Effector CD8-positive, alpha-beta T cell (primary cell): ENCODE results near the gene ELAPOR1.

ENCODE experiments used
- DNase-seq: peaks from one replicate; lab custom pipeline; 2025; lab: John Stamatoyannopoulos, UW

ELAPOR1 gene

DNA sequence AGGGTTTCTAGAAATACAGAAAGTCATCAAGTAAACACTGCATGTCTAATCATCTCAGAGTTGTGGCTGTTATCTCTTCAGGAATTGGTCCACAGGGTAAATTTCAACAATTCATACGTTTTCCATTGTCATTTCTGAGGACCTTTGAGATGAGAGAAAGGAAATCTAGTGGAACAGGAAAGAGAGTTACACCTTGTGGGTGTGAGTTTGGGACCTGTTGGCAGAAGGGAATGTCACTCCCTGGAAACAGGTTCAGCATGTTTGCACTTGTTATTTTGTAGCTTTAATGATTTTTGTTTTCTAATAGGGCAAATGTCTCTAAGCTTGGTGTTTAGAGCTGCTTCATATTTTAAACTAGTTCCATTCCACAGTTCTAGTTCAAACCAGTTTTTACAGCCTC lies 17.8 kb upstream of the ELAPOR1 start:
- no peak for DNase-seq

DNA sequence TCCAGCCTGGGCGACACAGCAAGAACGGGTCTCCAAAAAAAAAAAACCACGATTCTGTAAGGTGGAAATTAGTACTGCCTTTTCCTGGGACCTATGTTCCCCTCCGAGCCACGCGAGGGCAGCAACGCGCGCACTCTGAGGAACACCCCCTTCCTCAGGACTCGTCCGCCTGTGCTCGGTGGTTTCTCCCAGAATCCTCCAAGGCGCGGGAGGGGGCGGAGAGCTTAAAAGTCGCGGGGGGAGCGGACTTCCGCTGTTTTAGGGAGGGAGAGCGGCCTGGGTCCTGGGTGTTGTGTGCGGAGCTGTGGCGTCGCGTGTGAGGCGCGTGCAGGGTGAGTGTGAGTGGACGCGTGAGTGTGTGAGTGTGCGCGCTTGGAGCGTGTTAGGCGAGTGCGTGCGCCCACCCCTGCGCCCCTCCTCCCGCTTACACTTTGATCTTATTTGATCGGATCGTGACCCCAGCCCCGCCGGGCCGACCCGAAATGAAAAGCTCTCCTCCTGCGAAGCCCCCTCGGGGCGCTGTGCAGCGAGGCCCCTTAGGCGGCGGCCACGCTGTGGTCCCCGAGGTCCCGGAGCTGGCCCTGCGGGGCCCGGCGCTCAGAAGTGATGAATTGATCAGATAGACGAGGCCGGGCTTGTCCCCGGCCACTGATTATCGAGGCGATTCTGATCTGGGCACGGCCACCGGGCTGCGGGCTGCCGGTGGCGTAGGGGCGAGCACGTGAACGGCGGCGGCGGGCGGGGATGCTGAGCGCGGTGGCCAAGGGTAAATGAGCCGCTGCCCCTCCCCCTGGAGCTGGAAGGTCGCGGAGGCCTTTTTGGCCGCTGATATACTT lies 13.8 kb upstream of the ELAPOR1 start:
- peak; percentile 94 for DNase-seq

DNA sequence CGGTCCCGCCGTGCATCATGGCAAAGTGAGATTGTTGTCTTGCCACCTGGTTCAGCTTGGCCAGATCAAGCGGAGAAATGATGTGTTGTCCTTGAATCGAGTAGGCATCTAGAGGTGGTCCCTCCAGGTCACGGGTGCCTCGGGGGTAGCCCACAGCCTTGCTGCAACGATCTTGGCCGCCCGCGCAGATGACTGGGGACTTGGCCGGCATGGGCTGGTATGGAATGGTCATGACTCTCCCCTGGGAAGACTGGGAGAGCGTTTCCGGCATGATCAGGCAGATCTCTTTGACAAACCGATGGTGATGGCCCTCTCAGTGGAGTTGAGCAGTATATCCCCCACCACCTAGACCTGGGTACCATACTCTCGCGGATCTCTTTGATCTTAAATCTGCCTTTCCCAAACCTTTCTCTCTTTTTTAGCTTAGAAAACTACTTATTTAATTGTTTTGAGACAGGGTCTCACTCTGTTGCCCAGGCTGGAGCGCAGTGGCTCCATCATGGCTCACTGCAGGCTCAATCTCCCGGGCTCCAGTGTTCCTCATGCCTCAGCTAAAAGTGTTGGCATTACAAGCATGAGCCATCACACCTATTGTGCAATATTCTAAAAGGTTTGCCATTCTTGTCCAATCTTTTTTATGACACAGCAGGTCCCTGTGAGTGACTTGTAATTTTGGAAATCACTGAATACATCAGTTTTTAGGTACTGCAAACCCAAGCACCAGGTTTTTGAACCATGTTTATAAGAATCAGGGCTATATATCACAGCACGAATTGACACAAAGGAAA lies 9.4 kb upstream of the ELAPOR1 start:
- no peak for DNase-seq

DNA sequence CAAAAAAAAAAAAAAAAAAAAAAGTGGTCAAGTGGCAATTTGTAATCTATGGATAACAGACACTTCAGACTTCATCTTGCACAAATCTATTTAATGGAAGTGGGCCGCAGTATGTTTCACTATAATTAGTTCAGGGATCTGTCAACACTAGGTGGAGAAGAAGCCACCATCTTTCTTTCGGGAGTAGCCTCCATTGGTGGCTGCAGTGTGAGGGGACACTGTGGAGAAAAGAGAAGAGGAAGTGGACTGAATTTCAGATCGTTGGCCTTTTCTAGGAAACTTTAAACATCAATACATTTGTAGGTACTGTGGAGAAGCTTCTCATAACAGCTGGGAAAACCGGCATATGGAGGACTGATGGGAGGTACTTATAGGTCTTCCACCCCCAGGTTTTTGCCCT lies 8.0 kb upstream of the ELAPOR1 start:
- DNase-seq: no peak

DNA sequence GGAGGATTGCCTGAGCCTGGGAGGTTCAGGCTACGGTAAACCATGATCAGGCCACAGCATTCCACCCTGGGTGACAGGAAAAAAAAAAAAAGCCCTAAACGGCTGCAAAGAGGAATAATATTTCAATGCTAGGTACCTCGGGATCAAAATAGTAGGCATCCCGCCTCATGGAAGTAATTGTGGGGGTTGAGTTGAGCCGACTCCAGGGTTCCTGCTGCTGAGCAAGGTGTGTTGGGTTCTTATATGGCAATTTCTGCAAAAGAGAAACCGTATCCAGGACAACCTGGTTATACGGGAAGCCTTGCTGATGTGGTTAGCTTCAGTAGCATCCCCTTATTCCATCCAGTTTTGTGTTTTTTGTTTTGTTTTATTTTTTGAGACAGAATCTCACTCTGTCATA lies 6.1 kb upstream of the ELAPOR1 start:
- no peak for DNase-seq

DNA sequence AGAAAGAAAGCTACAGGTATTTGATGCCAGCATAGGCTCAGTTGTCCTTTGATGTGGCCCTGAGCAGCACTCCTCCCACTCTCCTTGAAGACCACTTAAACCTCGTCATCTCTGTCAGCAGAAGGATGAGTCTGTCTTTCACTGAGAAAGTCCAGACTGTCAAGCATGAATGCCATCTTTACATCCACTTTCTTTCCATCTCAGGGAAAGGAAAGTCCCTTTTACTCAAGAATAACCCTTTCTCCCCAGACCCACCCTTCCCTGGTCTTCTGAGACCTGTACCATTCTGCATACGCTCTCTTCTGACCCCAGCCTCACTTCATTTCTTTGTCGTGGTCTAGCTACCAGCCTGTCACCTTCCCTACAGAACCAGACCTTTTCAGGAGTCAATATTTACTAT lies 4.0 kb upstream of the ELAPOR1 start:
- DNase-seq: no peak

DNA sequence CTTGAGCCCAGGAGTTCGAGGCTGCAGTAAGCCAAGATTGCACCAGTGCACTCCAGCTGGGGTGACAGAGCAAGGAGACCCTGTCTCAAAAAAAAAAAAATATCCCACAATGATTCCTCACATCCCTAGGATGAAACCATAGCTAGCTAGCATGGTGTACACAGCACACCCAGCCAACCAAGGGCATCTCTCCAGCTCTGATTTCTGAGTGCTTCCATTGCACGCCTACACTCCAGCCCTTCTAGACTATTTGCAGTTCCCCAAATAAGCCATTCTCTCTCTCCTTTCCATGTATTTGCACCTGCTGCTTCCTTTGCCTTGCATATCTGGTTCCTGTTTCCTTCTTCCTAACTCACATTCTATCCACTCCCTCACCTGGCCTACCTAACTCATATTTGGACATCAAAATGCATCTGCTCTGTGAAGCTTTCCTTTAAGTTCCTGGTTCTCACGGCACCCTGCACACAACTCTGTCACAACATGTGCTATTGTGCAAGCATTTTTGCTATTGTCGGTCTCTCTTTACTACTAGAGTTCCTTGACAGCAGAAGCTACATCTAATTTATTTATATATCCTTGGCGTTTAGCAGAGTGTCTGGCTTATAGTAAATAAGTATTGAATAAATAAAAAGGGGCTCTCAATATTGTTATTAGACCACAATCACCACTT lies 2.4 kb upstream of the ELAPOR1 start:
- DNase-seq: no peak

DNA sequence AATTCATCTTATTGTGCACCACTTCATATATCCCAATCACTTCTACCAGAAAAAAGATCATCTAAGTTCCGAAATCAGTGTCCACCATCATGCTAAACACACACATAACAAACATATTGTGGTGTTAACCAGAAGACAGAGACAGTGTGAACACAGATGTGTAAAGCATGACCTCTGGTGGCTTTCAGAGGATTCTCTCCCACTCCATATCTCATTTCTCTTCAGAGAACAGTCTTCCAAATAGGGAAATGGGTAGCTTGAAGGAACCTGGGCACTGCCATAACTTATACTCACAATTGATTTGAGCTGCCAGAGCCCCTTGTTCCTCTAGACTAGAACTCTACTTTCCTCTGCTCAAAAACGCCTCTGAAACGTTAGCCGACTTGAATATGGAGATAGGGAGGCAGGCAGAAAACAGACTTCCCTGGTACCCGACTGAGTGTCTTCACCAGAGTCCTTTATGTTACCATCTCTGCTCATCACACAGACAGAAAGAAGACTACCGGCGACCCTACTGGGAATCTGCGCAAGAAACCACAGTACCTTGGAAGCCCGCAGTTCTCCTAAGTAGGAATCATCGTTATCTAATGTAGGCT lies 1.8 kb upstream of the ELAPOR1 start:
- no peak for DNase-seq

DNA sequence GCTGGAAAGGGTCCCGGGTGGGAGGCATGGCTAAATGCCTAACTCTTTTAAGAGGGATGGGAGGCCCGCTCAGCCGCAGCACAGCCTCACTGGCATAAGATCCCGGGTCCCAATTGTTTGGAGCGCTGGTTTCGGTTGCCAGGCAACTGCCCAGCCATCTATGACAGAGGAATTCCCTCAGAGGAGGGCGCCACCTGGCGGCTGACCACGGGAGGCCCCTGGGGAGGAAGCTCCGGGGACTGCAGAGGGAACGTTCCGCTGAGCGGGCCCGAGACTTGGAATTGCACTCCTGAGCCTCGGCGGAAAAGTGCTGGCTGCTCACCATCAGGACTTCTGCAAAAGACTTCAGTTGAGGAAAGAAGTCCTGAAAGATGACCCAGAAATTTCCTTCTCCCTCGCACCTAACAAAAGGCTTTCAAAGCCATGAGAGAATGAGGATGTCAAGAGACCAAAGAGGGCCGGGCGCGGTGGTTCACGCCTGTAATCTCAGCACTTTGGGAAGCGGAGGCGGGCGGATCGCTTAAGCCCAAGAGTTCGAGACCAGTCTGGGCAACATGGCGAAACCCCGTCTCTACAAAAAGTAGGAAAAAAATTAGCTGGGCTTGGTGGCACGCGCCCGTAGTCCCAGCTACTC lies 1.1 kb upstream of the ELAPOR1 start:
- DNase-seq: peak; percentile 83

DNA sequence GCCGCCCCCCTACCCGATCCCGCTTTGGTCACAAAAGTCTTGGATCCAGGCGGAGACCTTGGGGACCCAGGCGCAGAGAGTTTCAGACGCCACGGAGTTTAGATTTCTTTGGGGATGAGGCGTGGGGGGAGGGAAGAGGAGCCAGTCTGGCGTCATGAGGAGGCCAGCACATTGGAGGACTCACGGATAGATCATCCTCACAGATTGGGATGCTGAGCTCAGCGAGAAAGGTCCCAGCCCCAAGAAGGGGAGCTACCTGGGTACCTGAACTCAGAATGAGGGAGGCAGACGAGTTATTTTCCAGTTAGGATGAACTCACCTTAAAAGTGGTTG lies 393 bp downstream of the ELAPOR1 start:
- DNase-seq: no peak

DNA sequence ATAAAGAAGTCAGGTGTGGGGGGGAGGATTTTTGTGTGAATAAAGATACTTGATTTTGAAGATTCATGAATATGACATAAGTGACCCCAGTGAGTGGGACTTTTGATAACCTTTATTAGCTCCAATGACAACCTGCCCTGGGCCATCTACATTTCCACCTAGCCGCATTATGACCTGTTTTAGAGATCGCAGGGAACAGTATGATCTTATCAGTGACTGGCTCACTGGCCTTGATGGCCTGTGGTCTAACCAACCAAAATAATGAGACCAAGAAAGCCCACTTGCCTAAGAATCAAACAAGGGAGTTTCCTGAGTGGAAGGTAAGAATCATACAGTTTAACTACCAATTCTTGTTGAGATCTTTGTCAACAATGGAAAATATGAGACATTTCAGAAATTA lies 1.8 kb downstream of the ELAPOR1 start:
- no peak for DNase-seq

DNA sequence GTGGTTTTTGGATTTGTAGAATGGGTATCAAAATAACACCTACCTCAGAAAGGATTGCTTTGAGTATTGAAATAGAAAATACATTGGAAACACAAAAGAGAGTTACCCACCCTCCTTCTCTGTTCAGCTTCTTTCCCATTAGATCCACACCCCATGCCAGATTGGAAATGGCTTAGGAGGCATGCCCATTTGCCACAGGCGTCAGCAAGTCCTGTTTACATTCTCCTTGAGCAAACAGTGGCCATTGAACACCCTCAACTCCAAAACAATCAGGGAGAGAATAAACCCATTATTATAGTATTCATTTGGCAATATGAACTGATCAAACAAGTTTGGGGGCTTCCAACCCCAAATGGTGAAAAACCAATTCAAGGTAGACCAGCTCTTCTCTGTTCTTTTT lies 2.4 kb downstream of the ELAPOR1 start:
- no peak for DNase-seq

DNA sequence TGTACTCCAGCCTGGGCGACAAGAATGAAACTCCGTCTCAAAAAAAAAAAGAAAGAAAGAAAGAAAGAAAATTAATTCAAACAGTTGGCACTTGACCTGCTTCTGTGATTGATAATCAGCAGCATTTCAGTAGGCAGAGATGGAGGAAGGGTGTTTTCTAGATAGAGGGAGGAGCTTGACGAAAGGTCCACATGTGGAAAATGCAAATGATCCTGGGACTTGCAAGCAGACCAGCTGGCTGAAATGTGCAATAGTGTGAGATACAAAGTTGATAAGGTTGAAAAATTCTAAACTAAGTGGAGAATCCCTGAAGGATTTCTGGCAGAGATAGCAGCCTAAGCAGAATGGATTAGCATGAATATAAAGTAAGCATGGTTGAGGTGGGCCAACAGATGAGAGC lies 4.2 kb downstream of the ELAPOR1 start:
- DNase-seq: no peak

DNA sequence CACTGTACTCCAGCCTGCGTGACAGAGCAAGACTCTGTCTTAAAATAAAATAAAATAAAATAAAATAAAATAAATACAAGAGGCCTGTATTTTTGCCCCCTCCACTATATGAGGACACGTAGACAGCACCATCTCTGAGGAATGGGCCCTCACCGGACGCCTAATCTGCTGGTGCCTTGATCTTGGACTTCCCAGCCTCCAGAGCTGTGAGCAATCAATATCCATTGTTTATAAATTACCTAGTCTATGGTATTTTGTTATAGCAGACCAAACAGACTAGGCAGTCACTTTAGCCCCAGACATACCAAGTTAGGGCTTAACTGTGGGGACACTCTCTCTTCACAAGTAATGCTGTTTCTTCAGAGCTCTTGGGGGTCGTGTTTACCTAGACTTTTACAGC lies 6.4 kb downstream of the ELAPOR1 start:
- DNase-seq: no peak

DNA sequence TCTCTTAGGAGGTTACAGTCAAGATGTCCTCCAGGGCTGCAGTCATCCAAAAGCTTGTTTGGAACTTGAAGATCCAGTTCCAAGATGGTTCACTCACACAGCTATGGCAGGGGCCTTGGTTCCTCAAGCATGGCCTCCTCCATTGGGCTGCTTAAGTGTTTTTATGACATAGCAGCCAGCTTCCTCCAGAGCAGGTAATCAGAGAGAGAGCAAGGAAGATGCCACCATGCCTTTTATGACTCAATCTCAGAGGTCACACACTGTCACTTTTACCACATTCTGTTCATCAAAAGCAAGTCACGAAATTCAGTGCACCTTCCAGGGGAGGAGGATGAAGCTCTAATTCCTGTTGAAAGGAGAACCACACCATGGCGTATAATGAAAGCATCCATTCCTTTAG lies 17.1 kb downstream of the ELAPOR1 start:
- no peak for DNase-seq

DNA sequence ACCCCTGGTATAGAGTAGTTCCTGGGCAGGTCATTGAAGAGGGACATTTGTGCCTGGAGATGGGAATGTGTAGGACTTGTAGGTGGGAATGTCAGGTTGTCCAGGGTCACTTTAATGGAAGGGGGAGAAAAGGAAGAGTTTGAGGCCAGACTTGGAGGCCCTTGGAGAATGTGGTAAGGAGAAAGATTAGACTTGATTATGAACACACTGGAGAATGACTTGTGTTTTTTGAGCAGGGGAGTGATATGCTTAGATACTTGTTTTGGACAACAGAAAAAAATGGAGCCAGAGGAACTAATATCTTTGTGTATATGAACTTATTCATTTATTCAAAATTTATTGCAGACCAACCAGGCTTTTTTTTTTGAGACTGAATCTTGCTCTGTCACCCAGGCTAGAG lies 17.9 kb downstream of the ELAPOR1 start:
- DNase-seq: no peak

DNA sequence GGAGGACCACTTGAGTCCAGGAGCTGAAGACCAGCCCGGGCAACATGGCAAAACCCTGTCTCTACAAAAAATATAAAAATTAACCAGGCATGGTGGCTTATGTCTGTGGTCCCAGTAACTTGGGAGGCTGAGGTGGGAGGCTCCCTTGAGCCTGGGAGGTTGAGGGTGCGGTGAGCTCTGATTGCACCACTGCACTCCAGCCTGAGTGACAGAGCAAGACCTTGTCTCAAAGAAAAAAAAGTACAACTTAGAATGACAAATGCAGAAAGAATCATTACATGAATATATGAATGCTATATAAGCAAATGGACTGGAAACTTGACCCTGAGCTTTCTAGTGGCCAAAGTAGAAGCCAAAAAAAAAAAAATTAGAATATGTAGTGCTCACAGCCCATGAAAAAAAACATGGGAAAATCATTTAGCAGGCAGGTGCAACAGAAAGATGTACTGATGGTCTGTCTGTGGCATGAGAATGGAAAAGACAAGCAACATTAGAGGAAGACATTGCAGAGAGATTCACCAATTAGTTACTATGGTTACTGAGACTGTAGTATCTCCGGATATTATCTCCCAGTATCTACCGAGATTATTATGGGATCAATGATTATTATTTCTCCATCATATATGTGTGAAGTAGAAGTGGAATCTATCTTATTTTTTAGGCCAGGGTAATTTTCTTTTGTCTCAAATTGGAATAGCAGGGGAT lies 19.2 kb downstream of the ELAPOR1 start:
- no peak for DNase-seq

DNA sequence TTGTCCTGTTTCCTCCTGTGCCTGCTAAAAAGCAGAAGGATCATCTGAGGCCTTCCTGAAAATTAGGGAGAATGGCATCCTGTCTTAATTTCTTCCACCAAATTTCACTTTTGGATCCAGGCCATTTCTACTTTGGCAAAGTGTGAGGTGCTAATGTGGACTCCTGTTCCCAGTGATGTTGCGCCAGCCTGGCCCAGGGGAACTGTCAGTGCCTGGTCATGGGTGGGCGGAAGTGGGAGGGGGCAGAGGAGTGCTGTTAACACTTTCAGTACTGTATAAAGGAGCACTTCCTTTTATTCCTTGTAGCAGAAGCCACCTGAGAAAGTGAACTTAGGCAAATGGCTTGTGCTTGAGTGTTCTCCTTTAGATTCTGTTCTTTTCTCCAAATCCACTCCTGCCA lies 19.9 kb downstream of the ELAPOR1 start:
- DNase-seq: no peak

DNA sequence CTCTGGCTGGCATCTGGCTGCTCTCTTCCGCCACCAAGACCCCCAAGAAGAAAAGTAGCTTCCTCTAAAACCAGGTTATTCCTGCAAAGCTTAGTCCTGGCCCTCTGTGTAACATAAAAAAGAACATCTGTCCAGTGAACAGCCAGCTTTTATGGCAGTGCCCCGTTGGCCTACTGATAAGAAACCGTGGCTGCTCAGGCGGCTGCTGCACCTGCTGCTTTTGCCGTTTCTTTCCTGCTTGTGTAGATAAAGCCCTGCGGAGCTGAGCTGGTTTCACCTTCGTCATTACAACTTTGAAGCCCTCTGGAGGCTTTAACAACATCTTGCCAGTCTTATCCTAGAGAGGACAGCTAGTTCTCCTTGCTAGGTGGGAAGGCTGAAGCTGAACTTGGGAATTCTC lies 20.5 kb downstream of the ELAPOR1 start:
- DNase-seq: no peak

DNA sequence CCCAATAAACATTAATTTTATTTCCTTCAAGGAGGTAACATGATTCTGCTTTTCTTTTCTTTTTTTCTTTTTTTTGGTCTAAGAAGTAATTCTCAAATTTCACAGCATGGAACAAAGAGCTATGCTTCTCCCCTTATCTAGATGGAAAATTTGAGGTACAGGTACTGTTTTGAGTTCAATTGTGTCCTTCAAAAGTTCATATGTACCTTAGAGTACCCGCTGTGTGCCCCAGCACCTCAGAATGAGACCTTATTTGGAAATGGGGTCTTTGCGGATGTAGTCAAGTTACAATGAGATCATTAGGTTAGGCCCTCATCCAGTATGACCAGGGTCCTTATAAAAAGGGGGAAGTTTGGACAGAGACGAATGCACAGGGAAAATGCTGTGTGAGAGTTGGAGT lies 22.0 kb downstream of the ELAPOR1 start:
- no peak for DNase-seq

DNA sequence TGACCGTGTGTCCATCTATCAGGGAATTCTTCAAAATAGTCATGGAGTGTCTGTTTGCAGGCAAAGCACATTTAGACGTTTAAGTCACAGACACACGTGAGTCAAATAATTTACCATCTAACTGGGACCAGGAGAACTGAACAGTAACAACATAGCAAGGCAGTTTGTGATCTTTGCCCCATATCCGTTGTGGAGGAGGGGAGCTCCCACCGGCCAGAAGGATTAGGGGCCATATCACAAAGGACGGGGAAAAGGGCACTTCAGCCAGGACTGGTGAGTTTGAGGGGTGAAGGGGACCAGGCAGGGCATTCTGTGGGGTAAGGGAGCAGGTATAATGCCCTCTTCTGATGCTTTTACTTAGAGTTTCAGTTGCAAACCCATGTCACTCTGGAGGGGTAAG lies 22.9 kb downstream of the ELAPOR1 start:
- no peak for DNase-seq

DNA sequence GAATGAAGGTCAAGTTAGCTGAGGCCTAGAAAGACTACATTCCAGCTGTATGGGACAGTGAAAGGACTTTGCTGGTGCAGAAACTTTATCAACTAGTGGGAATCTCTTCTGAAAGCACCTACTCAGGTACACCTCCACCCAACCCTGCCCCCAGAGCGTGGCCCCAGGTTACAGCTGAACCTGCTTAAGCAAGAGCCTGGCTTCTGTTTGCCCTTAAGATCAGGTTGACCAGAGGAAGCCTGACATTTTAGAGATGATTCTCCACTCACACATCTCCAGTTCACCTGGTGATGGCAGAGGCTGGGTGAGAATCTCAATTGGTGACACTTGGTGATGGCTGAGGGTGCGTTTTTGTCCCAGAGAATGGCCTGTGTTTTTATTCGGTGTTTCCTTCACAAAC lies 24.0 kb downstream of the ELAPOR1 start:
- DNase-seq: no peak
